ENCODE results near the gene HEBP1. TPM values are rescaled to one million over a fixed set of nuclear protein-coding genes. Genes with fewer than 3 reads are reported as not detected.

Gene HEBP1
- total RNA-seq, 1 experiment from 2014 or later: 22.2 TPM

- no peak overlapping the region for H4K91ac ChIP-seq (ENCODE audit: insufficient read length, low read depth, low read length)
- no peak overlapping the region for H2BK20ac ChIP-seq (ENCODE audit: low read depth, low read length, poor library complexity, severe bottlenecking)
- H4K20me1 ChIP-seq (ENCODE audit: control insufficient read depth, insufficient read depth, insufficient read length): no peaks in the 10 kb centered on the region
- H3K79me2 ChIP-seq (ENCODE audit: insufficient read depth, low read length): no peaks in the 10 kb centered on the region; the same call in 1 of the 2 replicates
- H3K14ac ChIP-seq (ENCODE audit: insufficient read depth, low read length): no peak overlapping the region
- no peak overlapping the region for H3K56ac ChIP-seq (ENCODE audit: insufficient read length, low read depth, low read length)
- no CpG with 5 or more reads among the region's 3 CpGs for WGBS (ENCODE audit: extremely low coverage, insufficient read length, low lambda C conversion rate)
- H2BK120ac ChIP-seq (ENCODE audit: low read depth, low read length, poor library complexity, severe bottlenecking): no peak overlapping the region
- no peaks in the 10 kb centered on the region for H3K79me1 ChIP-seq (ENCODE audit: insufficient read depth, low read depth, low read length, poor library complexity, severe bottlenecking)
- H4K8ac ChIP-seq (replicated peaks; ENCODE audit: insufficient read length, low read depth, low read length): no peak overlapping the region
- TF ChIP-seq, protein P1, sequence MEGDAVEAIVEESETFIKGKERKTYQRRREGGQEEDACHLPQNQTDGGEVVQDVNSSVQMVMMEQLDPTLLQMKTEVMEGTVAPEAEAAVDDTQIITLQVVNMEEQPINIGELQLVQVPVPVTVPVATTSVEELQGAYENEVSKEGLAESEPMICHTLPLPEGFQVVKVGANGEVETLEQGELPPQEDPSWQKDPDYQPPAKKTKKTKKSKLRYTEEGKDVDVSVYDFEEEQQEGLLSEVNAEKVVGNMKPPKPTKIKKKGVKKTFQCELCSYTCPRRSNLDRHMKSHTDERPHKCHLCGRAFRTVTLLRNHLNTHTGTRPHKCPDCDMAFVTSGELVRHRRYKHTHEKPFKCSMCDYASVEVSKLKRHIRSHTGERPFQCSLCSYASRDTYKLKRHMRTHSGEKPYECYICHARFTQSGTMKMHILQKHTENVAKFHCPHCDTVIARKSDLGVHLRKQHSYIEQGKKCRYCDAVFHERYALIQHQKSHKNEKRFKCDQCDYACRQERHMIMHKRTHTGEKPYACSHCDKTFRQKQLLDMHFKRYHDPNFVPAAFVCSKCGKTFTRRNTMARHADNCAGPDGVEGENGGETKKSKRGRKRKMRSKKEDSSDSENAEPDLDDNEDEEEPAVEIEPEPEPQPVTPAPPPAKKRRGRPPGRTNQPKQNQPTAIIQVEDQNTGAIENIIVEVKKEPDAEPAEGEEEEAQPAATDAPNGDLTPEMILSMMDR (conservative IDR thresholded peaks at IDR 0.05): no peak
- H3T11ph ChIP-seq (ENCODE audit: low read length): no peak overlapping the region
- H2BK15ac ChIP-seq (ENCODE audit: low read depth, low read length): no peak overlapping the region
- no peak overlapping the region for H3K27ac ChIP-seq (ENCODE audit: insufficient read length, low read depth, low read length)
- Mint-ChIP-seq H3K27ac (peak overlapping the region in 1 of 3 experiments; percentile 91; a peak in 2 of 7 replicates), H3K36me3 (ENCODE audit: insufficient read depth in 1 of 3, low read depth in 3 of 3) (peaks cover 2 to 13% (median 8%) of the 10 kb centered on the region in 3 experiments), H3K9me3 (peaks cover 0 to 2% of the 10 kb centered on the region in 2 experiments; a peak in 2 of 5 replicates), H3K4me1 (peaks cover 36 to 47% of the 10 kb centered on the region in 2 experiments), H3K27me3 (ENCODE audit: low read depth) (peaks cover 12% of the 10 kb centered on the region), H3K4me3 (peak overlapping the region in 1 of 2 experiments; percentile 54; a peak in 2 of 5 replicates)
- no peak overlapping the region for H3K4ac ChIP-seq (ENCODE audit: low read depth, low read length)
- H2AK5ac ChIP-seq (ENCODE audit: insufficient read length, low read length): no peak overlapping the region
- no peak for DNase-seq
- no peaks in the 10 kb centered on the region for H3K27me3 ChIP-seq (ENCODE audit: insufficient read depth, low read length)
- H2AFZ ChIP-seq (ENCODE audit: low read length): no peak overlapping the region
- H3K23me2 ChIP-seq (ENCODE audit: insufficient read length, low read depth, low read length, poor library complexity, severe bottlenecking): peaks cover 18% of the 10 kb centered on the region
- no peak overlapping the region for H3K23ac ChIP-seq (ENCODE audit: insufficient read length, low read depth, low read length)
- H3K4me1 ChIP-seq (ENCODE audit: insufficient read depth, low read length): no peaks in the 10 kb centered on the region; the same call in 1 of the 2 replicates
- H3K18ac ChIP-seq (ENCODE audit: insufficient read length, low read depth, low read length): no peak overlapping the region
- H3K9ac ChIP-seq (ENCODE audit: extremely low read depth, insufficient read length, low read length): no peak overlapping the region
- H3K4me2 ChIP-seq (ENCODE audit: insufficient read depth, insufficient read length, low read length): no peak overlapping the region
- H3K9me3 ChIP-seq (ENCODE audit: control insufficient read depth, low read depth, low read length): no peaks in the 10 kb centered on the region
- no peak overlapping the region for H4K5ac ChIP-seq (ENCODE audit: insufficient read length, low read depth, low read length)
- H2BK5ac ChIP-seq (ENCODE audit: insufficient read length, low read length): no peak overlapping the region
- H2BK12ac ChIP-seq (ENCODE audit: insufficient read length, low read depth, low read length): no peak overlapping the region
Measured at GRCh38 chr12:12997156-12997555, 2.9 kb downstream of the HEBP1 start.

Data from H9 (cell line).